ENCODE results near the gene NXPH2. TPM values are rescaled to one million over a fixed set of nuclear protein-coding genes. Genes with fewer than 3 reads are reported as not detected.

Gene NXPH2
- total and polyA plus RNA-seq, 2 donors (not counting 1 experiment from before 2014, with no cell fraction given), result not detected

GRCh38 chr2:138677221-138677620 lies 103.0 kb downstream of the NXPH2 start:
- no peak overlapping the region for H2AFZ ChIP-seq (ENCODE audit: low read length)
- H3K9ac ChIP-seq (ENCODE audit: insufficient read depth, low read length), result no peak overlapping the region
- DNase-seq (ENCODE audit: low read depth in 2 of 2), result no peak
- no peak overlapping the region for H3K27ac ChIP-seq (ENCODE audit: insufficient read depth, low read length)
- no peak for TF ChIP-seq EZH2 (IDR thresholded peaks at IDR 0.05; ENCODE audit: low read length, missing control alignments)
- TF ChIP-seq CTCF (conservative IDR thresholded peaks at IDR 0.05 in 1 of 2, IDR thresholded peaks at IDR 0.05 in 1 of 2; ENCODE audit: low read depth in 1 of 2, low read length in 2 of 2), result no peak
- H3K9me3 ChIP-seq (ENCODE audit: control insufficient read depth, insufficient read depth, low read depth, low read length), result no peaks in the 10 kb centered on the region
- H3K36me3 ChIP-seq (ENCODE audit: control insufficient read depth, insufficient read depth, low read length), result no peaks in the 10 kb centered on the region
- no peaks in the 10 kb centered on the region for H4K20me1 ChIP-seq (ENCODE audit: control insufficient read depth, extremely low read depth, insufficient read depth, low read length)
- H3K4me2 ChIP-seq (ENCODE audit: extremely low read depth, insufficient read depth, low read length), result no peak overlapping the region
- H3K4me3 ChIP-seq (replicated peaks in 1 of 4; ENCODE audit: control extremely low read depth in 1 of 4, insufficient read depth in 1 of 4, low read depth in 3 of 4, low read length in 4 of 4), result no peak overlapping the region
- no peaks in the 10 kb centered on the region for H3K4me1 ChIP-seq (ENCODE audit: control insufficient read depth, extremely low read depth, insufficient read depth, low read length)
- no peaks in the 10 kb centered on the region for H3K79me2 ChIP-seq (ENCODE audit: control insufficient read depth, insufficient read depth, low read length)
- H3K27me3 ChIP-seq (ENCODE audit: control insufficient read depth, insufficient read depth, low read length), result no peaks in the 10 kb centered on the region

- Histone ChIP-seq H3K27ac (ENCODE audit: insufficient read depth, low read length) (no peak overlapping the region), H3K27me3 (ENCODE audit: control insufficient read depth, insufficient read depth, low read length) (no peaks in the 10 kb centered on the region), H3K4me1 (ENCODE audit: control insufficient read depth, extremely low read depth, insufficient read depth, low read length) (no peaks in the 10 kb centered on the region), H3K9me3 (ENCODE audit: control insufficient read depth, insufficient read depth, low read depth, low read length) (no peaks in the 10 kb centered on the region), H3K9ac (ENCODE audit: insufficient read depth, low read length) (no peak overlapping the region), H3K79me2 (ENCODE audit: control insufficient read depth, insufficient read depth, low read length) (no peaks in the 10 kb centered on the region), H4K20me1 (ENCODE audit: control insufficient read depth, extremely low read depth, insufficient read depth, low read length) (no peaks in the 10 kb centered on the region), H2AFZ (ENCODE audit: low read length) (no peak overlapping the region), H3K4me2 (ENCODE audit: extremely low read depth, insufficient read depth, low read length) (no peak overlapping the region), H3K4me3 (replicated peaks in 1 of 4; ENCODE audit: control extremely low read depth in 1 of 4, insufficient read depth in 1 of 4, low read depth in 3 of 4, low read length in 4 of 4) (no peak overlapping the region), H3K36me3 (ENCODE audit: control insufficient read depth, insufficient read depth, low read length) (no peaks in the 10 kb centered on the region)
- no peak for DNase-seq (ENCODE audit: low read depth in 2 of 2)
- TF ChIP-seq EZH2 (IDR thresholded peaks at IDR 0.05; ENCODE audit: low read length, missing control alignments) (no peak), CTCF (conservative IDR thresholded peaks at IDR 0.05 in 1 of 2, IDR thresholded peaks at IDR 0.05 in 1 of 2; ENCODE audit: low read depth in 1 of 2, low read length in 2 of 2) (no peak)
These were observed 103.6 kb downstream of the NXPH2 start for GRCh38 chr2:138676619-138677021.

- peak overlapping the region in 3 of 4 experiments; percentile 11 to 31 (median 13) for H3K4me3 ChIP-seq (replicated peaks in 1 of 4; ENCODE audit: control extremely low read depth in 1 of 4, insufficient read depth in 1 of 4, low read depth in 3 of 4, low read length in 4 of 4)
- H3K27ac ChIP-seq (ENCODE audit: insufficient read depth, low read length), result no peak overlapping the region
- TF ChIP-seq CTCF (conservative IDR thresholded peaks at IDR 0.05 in 1 of 2, IDR thresholded peaks at IDR 0.05 in 1 of 2; ENCODE audit: low read depth in 1 of 2, low read length in 2 of 2) (no peak), EZH2 (IDR thresholded peaks at IDR 0.05; ENCODE audit: low read length, missing control alignments) (no peak)
These were observed 108.6 kb downstream of the NXPH2 start for GRCh38 chr2:138671566-138671965.

More at GRCh38 chr2:138671566-138671965, 108.6 kb downstream of the NXPH2 start:
- H3K36me3 ChIP-seq (ENCODE audit: control insufficient read depth, insufficient read depth, low read length), result no peaks in the 10 kb centered on the region
- peaks cover 3% of the 10 kb centered on the region for H3K27me3 ChIP-seq (ENCODE audit: control insufficient read depth, insufficient read depth, low read length)
- peak overlapping the region; percentile 67 for H2AFZ ChIP-seq (ENCODE audit: low read length)
- H4K20me1 ChIP-seq (ENCODE audit: control insufficient read depth, extremely low read depth, insufficient read depth, low read length), result no peaks in the 10 kb centered on the region
- no peaks in the 10 kb centered on the region for H3K4me1 ChIP-seq (ENCODE audit: control insufficient read depth, extremely low read depth, insufficient read depth, low read length)
- no peaks in the 10 kb centered on the region for H3K79me2 ChIP-seq (ENCODE audit: control insufficient read depth, insufficient read depth, low read length)
- H3K9ac ChIP-seq (ENCODE audit: insufficient read depth, low read length), result no peak overlapping the region
- DNase-seq (ENCODE audit: low read depth in 2 of 2), result peak in 1 of 2 donors; percentile 45
- H3K9me3 ChIP-seq (ENCODE audit: control insufficient read depth, insufficient read depth, low read depth, low read length), result no peaks in the 10 kb centered on the region
- peak overlapping the region; percentile 66 for H3K4me2 ChIP-seq (ENCODE audit: extremely low read depth, insufficient read depth, low read length)

All from fibroblast of lung (primary cell).